Right atrium auricular region (tissue), 2 donors: ENCODE results near the gene MYH14. TPM values are rescaled to one million over a fixed set of nuclear protein-coding genes. Genes with fewer than 3 reads are reported as not detected.

ENCODE experiments used
- DNase-seq: peaks from one replicate; pipeline ENCODE4 v3.0.0-alpha.2; 2019; ENCODE audit warnings: low spot score
- H3K27ac ChIP-seq, 2 donors: fragments of 200-600 bp; sonication (generic); 1 replicate in 1 of 2; 2 replicates in 1 of 2; pipeline ENCODE4 v1.5.1; 2016 to 2019
- H3K27me3 ChIP-seq, 2 donors: fragments of 200-600 bp; sonication (generic); one replicate each; pipeline versions ENCODE4 v1.5.1 to v1.6.0; 2017 to 2019
- H3K36me3 ChIP-seq: fragments of 200-600 bp; sonication (generic); one replicate; pipeline ENCODE4 v1.5.1; 2016
- H3K4me1 ChIP-seq, 2 donors: fragments of 200-600 bp; sonication (generic); one replicate each; pipeline versions ENCODE4 v1.5.1 to v1.6.0; 2017 to 2019
- H3K4me3 ChIP-seq, 2 donors: fragments of 200-600 bp; sonication (generic); 1 replicate in 1 of 2; 2 replicates in 1 of 2; pipeline ENCODE4 v1.5.1; 2017 to 2019; ENCODE audit warnings: mild to moderate bottlenecking in 1 of 2, moderate library complexity in 1 of 2
- H3K9me3 ChIP-seq, 2 donors: fragments of 200-600 bp; sonication (generic); one replicate each; pipeline ENCODE4 v1.5.1; 2019
- total RNA-seq, 2 donors: library from RNA; depleted of rRNA; stranded (reverse); fragments of >200 nt; gene quantifications; one replicate each; pipeline ENCODE4 v1.1.0, GENCODE V29; 2016
- TF ChIP-seq, protein P1 (sequence below), 2 donors: fragments of 200-600 bp; sonication (generic); IDR thresholded peaks; one replicate each; pipeline ENCODE4 v1.5.1; 2019; ENCODE audit warnings: antibody characterized with exemption in 2 of 2

MYH14 gene
- total RNA-seq, 2 donors from 2014 or later, result 40.9 to 44.5 TPM

DNA sequence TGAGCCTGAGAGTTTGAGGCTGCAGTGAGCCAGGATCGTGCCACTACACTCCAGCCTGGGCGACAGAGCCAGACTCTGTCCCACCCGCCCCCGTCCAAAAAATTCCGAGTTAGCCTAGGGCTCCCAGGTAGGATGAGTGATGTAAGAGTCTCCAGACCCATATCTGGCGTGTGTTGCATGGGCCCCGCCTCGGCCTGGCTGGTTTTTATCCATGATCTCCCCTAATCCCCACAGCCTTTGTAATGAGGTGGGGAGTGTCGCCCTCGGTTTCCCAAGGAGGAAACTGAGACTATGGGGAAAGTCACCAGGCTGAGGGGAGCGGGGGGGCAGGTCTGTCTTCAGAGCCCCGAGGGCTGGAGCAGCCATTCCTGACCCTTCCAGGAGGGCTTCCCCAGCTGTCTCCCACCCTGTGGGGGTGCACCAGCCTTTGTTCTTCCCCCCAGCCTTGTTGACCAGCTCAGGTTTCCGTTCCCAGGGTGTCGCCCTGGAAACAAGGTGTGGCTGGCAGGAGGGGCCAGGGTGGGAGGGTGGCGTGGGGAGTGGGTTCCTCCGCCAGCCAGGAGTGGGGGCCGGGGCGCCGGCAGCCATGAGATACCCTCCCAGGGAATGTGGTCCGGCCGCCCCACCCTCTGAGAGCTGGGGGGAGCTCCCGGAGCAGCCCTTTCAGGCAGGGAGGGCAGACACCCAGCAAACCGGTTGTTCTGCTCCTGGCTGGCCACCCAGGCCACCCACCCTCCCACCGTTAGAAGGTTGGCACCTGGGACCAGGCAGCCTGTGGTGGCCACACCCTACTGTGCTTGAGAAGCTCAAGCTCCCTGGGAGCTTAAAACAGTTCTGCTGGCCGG, 11.5 kb downstream of the MYH14 start:
- no peaks in the 10 kb centered on the region for H3K4me1 ChIP-seq
- no peaks in the 10 kb centered on the region for H3K27me3 ChIP-seq
- no peak overlapping the region for H3K27ac ChIP-seq
- TF ChIP-seq, protein P1, sequence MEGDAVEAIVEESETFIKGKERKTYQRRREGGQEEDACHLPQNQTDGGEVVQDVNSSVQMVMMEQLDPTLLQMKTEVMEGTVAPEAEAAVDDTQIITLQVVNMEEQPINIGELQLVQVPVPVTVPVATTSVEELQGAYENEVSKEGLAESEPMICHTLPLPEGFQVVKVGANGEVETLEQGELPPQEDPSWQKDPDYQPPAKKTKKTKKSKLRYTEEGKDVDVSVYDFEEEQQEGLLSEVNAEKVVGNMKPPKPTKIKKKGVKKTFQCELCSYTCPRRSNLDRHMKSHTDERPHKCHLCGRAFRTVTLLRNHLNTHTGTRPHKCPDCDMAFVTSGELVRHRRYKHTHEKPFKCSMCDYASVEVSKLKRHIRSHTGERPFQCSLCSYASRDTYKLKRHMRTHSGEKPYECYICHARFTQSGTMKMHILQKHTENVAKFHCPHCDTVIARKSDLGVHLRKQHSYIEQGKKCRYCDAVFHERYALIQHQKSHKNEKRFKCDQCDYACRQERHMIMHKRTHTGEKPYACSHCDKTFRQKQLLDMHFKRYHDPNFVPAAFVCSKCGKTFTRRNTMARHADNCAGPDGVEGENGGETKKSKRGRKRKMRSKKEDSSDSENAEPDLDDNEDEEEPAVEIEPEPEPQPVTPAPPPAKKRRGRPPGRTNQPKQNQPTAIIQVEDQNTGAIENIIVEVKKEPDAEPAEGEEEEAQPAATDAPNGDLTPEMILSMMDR (IDR thresholded peaks at IDR 0.05), result no peak
- peaks cover 10% of the 10 kb centered on the region for H3K36me3 ChIP-seq
- no peak for DNase-seq
- no peak overlapping the region for H3K4me3 ChIP-seq
- peaks cover 0 to 7% of the 10 kb centered on the region in 2 donors for H3K9me3 ChIP-seq

DNA sequence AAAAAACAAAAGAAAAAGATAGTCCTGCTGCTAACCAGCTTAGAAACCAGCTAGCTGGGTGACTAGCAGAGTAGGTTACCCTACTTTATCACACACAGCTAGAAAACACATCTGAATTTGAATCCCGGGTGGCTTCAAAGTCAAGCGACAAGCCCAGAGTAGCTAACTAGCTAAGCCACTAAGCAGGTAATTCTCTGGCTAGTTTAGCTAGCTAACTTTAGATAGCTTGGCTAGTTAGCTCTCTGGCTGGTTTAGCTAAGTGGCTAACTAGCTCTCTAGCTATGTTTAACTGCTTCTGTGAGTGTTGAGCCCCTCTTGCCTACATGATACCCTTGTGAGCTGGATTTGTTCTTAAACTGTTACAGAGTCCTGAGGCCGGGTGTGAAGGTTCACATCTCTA, 12.4 kb downstream of the MYH14 start:
- TF ChIP-seq, protein P1 (IDR thresholded peaks at IDR 0.05), result no peak
- Histone ChIP-seq H3K27ac (no peak overlapping the region), H3K36me3 (peaks cover 10% of the 10 kb centered on the region), H3K4me1 (no peaks in the 10 kb centered on the region), H3K4me3 (no peak overlapping the region), H3K9me3 (peaks cover 0 to 7% of the 10 kb centered on the region in 2 donors), H3K27me3 (no peaks in the 10 kb centered on the region)
- no peak for DNase-seq

DNA sequence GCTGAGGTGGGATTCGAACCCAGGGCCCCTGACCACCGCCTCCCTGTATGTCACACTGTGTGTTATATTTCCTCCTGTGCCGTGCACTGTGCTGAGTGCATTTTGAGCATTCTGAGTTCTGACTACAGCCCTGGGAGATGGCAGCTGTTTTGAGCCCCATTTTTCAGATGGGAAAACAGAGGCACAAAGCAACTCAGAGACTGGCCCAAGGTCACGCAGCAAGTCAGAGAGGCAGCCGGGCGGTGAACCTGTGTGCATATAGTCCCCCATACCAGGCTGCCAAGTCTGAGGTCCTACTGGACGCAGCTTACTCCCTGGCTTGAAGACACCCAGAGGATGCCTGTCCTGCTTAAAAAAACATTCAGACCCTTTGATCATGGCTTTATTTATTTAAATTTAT, 17.7 kb downstream of the MYH14 start:
- H3K27me3 ChIP-seq, result no peaks in the 10 kb centered on the region
- H3K27ac ChIP-seq, result no peak overlapping the region
- H3K9me3 ChIP-seq, result peaks cover 0 to 6% of the 10 kb centered on the region in 2 donors
- H3K4me3 ChIP-seq, result no peak overlapping the region
- TF ChIP-seq, protein P1 (IDR thresholded peaks at IDR 0.05), result no peak
- H3K4me1 ChIP-seq, result no peaks in the 10 kb centered on the region
- DNase-seq, result no peak
- H3K36me3 ChIP-seq, result peaks cover 22% of the 10 kb centered on the region

DNA sequence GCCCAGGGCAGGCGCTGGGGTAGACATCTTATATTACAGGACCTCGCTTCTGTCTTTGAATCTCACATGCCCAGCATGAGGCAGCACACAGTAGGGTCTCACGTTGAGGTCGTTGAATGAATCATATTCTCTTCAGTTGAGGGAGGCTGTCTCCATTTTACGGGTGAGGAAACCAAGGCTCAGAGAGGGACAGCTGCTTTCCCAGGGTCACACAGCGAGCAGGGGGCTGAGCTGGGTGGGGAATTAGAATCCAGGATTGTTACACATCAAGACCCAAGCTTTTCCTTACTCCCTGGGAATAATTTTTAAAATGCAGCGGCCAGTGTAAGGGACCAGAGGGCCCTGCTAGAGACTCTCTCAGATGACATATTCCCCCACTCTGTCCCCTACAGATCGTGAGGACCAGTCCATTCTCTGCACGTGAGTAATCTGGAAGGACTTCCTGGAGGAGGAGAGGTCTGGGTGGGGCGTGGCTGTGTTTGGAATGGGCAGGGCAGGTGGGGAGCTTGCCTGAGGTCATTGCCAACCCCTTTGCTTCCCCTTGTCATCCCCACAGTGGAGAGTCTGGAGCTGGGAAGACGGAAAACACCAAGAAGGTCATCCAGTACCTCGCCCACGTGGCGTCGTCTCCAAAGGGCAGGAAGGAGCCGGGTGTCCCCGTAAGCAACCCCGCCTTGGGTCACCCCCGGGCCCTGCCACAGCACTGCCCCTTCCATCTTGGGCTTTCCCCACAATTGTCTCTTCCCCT, 19.4 kb downstream of the MYH14 start:
- Histone ChIP-seq H3K9me3 (peaks cover 0 to 6% of the 10 kb centered on the region in 2 donors), H3K4me1 (no peaks in the 10 kb centered on the region), H3K27ac (no peak overlapping the region), H3K4me3 (no peak overlapping the region), H3K36me3 (peaks cover 22% of the 10 kb centered on the region), H3K27me3 (no peaks in the 10 kb centered on the region)
- DNase-seq, result no peak
- TF ChIP-seq, protein P1 (IDR thresholded peaks at IDR 0.05), result no peak

DNA sequence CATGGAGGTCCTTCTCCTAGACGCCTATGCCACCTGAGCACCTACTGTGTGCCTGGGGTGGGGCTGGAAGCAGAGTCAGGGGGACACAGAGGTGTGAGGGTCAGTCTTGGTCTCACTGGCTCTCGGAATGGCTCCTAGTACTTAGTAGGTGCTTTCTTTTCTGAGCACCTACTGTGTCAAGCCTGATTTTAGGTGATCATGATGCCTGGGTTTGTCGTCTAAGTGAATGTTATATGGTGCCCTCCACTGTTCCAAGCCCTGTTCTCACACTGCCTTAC, 20.0 kb downstream of the MYH14 start:
- H3K36me3 ChIP-seq, result peaks cover 22% of the 10 kb centered on the region
- H3K27ac ChIP-seq, result no peak overlapping the region
- TF ChIP-seq, protein P1 (IDR thresholded peaks at IDR 0.05), result no peak
- H3K9me3 ChIP-seq, result peaks cover 0 to 6% of the 10 kb centered on the region in 2 donors
- no peaks in the 10 kb centered on the region for H3K4me1 ChIP-seq
- no peaks in the 10 kb centered on the region for H3K27me3 ChIP-seq
- H3K4me3 ChIP-seq, result no peak overlapping the region
- DNase-seq, result no peak
